Activated T-cell treated with anti-CD3 and anti-CD28 coated beads, Interleukin-2, amount 50 U/mL, for 1 hour (primary cell): ENCODE results near the gene FAM53B.
"Not testable (repeated sequence)": the region's sequence is repeated elsewhere in the genome, so short reads cannot be mapped to it uniquely, and the experiment has no call there.

ENCODE experiments used
- DNase-seq: peaks from one replicate; pipeline ENCODE4 v3.0.0-alpha.2; 2020

FAM53B gene

DNA sequence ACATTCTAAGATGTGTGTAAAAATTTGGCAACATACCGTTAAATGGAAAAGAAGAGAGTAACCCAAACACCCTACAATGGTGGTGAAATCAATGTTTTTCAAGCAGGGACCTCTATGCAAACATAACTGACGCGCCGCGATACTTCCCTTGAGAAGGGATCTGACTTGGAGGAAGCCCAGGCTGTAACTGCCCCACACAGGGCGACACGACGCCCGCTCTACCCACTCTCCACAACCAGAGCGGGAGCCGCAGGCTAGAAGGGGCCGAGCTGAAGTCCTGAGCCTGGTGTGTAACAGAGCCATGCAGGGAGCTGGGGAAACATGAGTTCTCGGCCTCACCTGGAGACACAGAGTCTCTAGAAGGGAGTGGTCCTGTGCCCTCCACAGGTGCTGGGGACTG lies 120.2 kb downstream of the FAM53B start:
- no peak for DNase-seq

DNA sequence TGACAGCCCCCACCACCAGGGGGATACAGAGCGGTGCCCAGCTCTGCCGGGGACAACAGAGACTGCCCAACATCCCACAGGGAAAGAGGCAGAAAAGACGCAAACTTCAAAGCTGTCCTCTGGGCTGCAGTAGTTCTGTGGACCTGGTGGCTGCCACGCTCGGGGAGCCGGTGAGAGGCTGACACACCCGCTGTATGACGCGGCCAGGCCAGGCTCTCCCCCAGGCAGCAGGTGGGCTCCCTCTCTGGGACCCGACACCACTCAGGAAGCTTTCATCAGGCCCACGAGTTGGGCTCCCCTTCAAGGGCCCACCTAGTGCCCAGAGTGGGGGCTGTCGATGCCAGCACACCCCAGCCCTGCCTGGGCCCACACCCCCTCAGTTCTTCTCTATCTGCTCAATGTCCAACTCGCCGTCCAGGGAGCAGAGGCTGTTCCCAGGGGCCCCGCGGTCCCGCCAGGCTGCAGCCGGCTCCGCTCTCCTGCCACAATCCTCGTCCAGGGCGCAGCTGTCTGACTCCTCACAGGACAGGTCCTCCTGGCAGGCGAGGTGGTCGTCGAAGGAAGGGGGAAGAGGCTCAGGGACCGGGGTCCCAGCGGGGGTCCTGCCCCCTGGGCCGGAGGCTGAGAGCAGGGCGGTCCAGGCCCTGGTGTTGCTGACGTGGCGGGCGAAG lies 121.2 kb downstream of the FAM53B start:
- DNase-seq: no peak

DNA sequence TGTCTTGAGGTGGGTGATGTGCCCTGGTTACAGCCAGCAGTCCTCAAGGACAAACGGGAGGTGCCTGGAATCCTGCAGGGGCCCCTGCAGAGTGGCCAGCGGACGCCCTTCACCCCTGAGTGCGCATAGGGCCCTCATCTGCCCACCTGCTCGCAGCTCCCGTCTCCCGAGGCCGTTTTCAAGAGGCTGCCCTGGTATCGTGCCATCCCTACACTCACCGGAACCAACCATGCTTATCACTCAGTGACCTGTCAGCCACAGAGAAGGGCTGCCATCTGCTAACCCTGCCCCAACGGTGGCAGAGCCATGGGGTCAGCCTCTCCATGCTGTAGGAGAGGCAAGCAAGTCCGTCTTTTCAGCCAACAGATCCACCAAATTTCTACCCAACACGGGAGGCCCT lies 122.0 kb downstream of the FAM53B start:
- no peak for DNase-seq

DNA sequence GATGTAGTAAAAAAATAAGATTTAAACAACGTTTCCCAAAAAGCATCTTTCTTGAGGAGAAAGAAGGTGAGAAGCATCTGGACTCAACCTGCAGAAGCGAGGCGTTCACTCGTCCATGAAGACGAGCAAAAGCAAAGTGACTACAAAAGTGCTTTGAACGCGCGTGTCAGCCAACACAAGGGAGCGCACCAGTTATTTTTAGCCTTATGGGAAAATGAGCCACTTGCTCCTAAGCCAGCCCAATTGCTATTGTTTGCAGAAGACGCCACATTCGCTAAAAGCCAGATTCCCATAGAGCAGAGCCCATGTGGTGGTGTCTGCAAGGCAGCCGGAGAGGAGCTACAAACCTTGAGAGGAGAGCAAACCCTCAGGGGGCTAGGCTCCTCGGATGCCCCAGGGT lies 122.5 kb downstream of the FAM53B start:
- DNase-seq: no peak

DNA sequence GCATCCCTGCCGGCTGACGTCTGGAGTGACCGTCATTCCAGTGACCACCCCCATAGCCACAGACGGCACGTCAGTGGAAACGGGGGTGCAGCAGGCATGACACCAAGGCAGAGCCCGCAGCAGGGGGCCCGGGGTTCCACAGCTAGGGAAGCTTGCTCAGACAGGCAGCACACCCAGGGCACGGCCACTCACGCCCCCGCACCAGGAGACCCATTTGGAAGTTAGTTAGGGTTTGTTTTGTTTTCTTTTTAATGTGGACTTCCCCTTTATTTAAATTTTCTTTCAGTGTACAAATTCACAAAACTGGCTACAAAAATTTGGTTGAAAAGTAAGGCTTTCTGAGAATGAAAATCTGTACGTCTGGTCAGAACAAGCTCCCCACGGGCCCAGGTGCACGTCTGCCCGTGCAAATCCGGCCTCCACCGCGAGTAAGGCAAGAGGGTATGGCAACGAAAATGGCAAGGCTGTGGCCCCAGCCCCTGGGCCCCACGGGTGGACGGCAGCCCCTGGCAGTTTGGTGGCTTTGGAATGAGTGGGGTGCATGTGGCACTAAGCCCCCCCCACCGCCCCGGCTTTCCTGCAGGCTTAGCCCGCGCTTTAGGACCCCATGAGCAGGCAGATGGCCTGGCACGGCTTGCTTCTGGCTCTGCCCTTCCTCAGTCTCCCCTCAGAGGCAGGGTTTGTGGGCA lies 124.2 kb downstream of the FAM53B start:
- no peak for DNase-seq

DNA sequence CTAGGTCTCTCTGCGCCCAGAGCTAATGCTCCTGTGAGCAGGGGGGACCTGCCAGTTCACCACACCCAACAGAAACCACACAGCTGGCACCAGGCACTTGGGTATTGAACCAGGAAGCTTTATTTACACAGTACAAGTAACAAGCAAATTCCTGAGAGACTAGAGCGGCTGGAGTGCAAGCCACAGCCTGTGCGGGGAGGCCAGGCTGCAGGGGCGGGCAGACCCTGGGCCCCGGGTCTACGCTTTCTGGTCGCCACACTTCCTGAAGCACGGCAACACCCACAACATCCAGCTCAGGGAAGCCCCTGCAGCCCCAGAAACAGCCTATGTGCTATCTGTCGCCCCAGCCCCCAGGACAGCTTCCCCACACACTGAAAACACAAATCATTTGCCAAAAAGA lies 125.0 kb downstream of the FAM53B start:
- no peak for DNase-seq

DNA sequence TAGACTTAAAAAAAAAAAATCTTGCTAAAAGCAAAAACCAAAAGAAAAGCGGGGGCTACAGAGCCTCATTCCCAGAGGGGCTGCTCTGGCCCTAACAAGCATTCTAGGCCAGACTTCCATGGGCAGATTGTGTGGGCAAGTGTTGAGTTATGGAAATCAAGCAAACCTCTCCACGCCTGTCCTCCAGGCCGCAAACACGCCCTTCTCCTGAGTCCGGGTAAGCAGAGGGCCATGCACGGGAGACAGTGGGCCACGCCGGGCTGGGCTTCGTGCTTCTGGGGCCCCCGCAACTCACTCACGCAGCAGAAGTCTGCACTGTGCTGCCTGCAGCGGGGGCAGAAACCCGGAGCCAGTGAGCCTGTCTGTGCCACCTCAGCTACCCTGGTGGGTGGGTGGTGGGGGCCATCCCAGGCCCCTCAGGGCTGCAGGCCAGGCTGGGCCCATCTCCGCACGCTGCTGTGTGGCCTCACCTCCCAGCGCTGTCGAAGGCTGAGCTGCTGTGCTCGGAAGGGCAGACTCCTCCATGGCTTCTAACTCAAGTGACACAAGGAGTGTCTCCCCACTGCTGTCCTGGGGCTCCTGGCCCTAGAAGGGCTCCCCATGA lies 125.6 kb downstream of the FAM53B start:
- DNase-seq: no peak

DNA sequence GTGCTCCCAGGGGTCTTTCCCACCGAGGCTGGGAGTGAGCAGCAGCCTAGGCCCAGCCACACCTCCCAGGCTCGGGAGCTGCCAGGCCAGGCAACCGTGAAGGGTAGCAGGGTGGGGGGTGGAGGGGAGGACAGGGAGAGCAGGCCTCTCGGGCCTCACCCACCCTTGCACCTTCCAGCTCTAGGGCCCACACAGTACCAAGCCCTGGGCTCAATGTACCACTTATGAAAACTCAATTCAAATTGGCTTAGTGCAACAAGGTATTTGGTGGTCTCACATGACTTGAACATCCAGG lies 127.4 kb downstream of the FAM53B start:
- no peak for DNase-seq

DNA sequence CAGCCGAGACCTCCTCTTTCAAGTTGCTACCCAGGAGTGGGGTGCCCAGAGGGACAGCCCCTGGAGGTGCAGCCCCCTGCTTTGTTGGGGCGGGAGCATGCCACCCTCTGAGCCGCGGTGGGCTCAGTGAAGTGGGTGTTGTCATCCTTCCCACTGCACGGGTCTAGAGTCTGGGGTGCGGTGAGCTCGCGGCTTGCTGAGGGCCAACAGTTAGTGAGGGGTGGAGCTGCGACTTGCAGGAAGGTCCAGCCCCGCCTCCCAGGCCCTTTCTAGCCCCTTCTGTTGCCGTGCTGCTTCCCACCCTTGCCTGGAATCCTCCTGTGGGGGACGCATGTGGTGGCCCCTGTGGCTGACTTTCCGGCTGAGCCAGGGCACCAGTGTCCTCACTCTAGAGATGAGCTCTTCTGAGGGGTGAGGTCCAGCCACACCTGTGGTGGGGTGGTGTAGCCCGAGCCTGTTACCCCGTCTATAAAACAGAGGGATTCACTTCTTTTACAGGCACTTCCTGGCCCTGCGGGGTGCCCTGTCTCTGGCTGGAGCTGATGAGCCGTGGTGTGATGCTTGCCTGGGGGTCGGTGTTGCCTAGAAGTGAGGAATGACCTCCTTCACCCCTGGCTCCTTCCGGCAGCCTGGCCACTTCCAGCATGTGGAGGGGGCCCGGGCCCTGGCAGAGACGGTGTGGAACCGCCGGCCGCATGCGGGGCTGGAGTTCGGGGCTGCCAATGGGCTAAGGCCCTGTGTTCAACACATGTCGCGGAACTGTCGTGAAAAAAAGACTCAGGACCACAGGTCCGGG lies 127.9 kb downstream of the FAM53B start:
- no peak for DNase-seq

DNA sequence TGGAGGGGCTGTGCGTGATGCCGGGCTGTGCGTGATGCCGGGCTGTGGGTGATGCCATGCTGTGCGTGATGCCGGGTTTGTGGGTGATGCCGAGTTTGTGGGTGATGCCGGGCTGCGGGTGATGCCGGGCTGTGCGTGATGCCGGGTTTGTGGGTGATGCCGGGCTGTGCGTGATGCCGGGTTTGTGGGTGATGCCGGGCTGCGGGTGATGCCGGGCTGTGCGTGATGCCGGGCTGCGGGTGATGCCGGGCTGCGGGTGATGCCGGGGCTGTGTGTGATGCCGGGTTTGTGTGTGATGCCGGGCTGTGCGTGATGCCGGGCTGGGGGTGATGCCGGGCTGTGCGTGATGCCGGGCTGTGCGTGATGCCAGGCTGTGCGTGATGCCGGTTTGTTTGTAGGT lies 128.9 kb downstream of the FAM53B start:
- DNase-seq: no peak

DNA sequence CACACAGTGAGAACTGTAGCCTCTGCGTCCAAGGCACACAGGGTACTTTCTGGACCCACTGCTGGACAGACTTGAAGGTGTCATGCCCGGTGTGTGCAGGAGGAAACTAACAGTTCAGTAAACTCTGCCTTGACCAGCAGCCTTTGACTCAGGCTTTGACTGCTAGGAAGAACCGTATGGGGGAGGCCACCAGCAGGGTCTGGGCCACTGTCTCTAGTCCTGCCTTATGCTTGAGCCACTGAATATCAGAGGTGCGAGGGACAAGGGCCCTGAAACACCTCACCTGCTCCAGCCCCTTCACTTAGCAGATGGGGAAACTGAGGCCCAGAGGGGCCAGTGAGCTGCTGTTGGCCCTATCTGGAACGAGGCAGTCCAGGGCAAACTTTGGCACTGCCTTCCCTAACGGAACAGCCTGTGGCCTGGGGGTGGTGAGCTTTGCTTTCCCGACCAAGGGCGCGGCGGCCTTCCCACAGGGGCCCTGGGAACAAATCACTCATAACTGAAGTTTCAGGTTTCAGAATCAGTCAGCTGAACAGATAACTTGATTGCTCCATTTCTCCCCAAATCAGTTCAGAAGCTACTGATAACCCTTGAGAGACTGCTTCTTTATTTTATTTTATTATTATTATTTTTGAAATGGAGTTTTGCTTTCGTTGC lies 130.0 kb downstream of the FAM53B start:
- no peak for DNase-seq

DNA sequence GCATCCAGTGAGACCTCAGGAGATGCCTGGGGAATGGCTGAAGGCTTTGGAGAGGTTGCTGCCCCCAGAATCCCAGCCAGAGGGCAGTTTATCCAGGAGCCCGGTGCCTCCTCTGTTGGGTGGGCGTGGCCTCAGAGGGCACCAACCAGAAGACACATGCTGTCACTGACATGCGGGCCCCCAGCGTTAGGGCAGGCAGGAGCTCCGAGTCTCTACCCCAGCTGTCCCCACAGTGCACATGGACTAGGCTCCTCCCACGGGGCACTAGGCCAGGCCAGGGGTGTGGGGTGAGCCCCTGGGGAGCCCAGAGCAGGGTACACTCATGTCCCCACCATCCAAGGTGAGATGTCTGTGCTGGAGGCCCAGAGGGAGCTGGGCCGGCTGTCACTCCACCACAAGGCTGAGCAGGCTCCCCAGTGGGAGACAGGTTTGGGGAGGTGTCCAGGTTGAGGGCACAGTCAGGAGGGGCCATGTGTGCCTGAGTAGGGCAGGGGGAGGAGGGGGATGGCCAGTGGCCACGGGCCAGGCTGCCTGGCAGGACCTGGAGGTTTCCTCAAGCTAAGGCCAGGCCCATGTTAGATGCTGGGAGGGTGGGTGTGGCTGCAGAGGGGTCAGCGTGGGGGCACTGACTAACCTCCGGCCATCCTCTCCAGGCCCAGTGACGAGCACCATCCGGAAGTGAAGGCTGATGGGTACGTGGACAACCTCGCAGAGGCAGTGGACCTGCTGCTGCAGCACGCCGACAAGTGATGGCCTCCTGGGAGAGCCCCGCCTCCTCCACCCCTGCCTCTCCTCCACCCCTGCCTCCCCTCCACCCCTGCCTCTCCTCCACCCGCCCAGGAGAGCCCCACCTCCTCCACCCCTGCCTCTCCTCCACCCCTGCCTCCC lies 131.3 kb downstream of the FAM53B start:
- DNase-seq: peak; percentile 40

DNA sequence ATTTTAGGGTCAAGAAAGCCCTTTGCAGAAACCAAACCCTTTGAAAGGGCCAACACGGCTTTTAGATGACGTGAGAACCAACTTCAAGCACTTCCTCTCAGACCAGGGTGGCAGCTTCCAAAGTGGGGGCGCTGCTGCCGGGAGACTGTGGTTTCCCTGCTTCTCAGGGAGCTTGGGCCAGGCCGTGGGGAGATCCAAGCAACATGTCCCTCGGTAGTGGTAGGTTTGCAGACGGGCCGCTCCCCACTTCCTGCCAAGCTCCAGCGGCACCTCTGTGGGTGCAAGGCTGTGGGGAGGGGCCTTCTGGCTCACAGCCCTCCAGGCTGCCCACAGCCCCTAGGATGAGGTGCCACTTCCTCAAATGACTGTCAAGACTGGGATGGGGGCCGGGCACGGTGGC lies 132.4 kb downstream of the FAM53B start:
- DNase-seq: peak; percentile 51

DNA sequence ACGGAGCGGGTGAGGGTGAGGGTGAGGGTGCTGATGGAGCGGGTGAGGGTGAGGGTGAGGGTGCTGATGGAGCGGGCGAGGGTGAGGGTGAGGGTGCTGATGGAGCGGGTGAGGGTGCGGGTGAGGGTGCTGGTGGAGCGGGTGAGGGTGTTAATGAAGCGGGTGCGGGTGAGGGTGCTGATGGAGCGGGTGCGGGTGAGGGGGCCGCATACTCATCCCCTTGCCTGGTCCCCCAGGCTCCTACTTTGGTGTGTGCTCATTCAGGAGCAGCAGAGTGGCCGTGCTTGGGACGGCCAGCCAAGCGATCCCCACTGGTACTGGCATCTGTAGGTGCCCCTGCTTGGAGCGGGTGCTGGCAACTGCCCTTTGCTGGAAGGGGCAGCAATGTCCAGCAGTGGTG lies 133.3 kb downstream of the FAM53B start:
- DNase-seq: not testable (repeated sequence)

DNA sequence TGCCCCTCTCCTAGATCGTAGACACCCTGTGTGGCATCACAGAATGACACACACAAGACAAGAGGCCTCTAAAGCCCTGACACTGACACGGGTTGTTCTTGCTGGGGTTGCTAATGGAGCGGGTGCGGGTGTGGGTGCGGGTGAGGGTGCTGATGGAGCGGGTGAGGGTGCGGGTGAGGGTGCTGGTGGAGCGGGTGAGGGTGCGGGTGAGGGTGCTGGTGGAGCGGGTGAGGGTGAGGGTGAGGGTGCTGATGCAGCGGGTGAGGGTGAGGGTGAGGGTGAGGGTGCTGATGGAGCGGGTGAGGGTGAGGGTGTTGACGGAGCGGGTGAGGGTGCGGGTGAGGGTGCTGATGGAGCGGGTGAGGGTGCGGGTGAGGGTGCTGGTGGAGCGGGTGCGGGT lies 134.0 kb downstream of the FAM53B start:
- DNase-seq: not testable (repeated sequence)

DNA sequence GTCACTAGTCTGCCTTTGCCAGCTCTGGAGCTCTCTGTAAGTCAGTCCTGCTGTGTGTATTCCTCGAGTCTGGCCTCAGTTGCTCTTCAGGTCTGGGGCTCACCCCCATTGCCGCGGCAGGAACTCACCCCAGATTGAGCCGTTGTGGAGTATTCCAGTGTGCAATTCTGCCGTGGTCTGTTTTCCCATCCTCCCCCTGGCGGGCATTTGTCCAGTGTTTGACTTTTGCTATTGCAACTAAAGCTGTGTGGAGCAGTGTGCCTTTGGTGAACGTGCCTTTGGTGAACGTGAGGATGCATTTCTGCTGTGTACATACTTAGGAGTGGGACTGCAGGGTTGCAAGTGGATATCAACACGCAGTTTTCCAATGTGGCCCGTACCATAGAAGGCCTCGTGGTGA lies 134.5 kb downstream of the FAM53B start:
- no peak for DNase-seq

DNA sequence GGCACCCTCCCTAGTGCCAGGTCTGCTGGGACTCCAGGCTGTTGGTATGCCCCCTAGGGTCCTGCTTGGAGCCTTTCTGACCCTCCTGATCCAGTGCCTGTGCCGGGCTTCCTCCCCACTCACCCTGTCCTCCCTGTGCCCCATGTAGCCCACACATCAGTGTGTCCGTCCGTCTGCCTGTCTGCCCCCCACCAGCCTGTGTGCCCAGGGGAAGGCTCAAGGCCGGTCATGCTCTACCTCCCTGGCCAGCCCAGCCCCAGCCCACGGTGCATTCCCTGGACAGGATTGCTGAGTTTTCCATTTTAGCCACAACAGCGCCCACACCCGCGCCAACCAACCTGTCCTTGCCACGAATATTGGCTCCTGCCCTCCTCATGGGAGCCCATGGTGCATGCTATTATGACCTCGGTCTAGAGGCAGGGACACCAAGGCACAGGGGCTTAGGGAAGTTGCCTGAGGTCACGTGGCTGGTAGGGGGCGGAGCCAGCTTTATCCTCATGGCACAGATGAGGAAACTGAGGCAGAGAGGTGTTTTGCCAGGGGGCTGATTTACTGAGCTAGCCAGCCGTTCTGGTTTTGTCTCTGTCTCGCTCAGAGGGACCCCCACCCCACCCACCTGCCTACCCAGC lies 136.0 kb downstream of the FAM53B start:
- DNase-seq: no peak

DNA sequence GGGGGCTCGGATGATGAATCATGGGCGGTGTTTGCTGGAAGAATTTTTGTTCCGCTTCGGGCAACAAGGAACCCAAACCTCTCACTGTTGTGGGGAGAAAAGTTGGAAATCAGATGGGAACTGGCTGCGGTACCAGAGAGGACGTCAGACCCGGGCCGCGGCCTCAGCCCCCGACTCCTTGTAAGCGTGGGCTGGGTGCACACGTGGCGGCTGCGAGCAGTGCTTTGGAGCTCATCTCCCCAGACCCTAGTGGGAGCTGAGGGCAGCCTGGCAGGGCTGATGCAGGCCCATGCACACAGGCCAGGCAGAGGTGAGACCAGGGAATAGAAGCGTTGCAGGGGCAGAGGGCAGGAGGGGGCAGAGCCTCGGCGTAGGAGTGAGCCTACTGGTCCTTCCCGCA lies 136.5 kb downstream of the FAM53B start:
- DNase-seq: no peak

DNA sequence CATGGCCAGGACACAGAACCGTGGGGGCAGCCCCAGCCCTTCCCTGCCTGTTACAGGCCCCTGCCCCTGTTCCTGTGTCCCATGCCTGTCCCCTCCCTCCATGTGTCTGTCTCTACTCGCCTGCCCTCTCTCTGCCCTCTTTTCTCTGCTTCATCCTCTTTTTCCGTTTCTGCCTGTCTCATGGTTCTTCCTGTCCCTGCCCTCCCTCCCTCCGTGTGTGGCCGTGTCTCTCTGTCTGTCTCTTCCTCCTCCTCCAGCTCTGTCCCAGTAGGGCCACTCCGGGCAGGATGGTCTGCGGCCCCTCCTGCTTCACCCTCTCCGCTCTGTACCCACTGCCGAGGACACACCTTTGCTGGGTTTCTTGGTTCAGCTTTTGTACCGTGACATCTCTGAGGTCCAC lies 137.4 kb downstream of the FAM53B start:
- no peak for DNase-seq

DNA sequence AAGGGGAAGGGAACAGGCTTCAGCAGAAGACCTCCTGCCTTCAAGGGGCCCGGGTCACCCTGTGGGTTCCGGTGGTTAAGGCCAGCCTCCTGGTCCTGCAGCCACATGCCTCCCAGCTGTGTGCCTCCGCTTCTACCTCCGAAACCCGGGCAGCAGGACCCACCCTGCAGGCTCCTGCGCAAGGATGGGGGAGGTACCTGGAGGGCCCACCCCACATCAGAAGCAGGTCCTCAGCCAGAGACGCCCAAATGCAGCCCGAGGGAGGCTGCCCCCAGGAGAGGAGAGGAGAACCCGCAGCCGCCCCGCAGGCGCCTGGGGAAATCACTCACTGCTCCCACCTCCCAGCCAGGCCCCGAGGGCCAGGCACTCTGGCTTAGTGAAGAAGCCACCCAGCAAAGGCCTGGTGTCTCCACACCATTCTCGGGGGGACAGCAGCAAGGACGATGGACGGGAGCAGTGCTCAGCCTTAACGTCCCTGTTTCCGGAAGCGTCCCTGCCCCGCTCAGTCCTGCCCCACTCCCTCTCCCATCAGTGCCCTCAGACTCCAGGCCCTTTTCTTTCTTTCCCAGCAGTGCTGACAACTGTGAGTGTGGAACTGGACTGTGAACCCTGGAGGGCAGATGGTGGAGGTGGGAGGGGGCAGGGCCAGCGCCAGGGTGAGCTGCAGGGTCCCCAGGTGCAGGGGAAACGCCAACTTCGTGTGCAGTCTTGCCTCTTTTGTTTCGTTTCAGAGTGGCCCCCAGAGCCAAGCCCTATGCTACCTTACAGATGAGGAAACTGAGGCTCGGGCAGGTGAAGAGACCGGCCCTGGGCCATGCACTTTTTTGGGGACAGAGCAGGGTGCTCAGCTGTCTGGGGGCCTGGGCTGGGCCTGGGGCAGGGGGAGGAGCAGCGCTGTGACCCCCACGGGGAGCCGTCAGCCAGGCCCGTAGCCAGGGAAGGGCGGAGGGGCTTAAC lies 138.0 kb downstream of the FAM53B start:
- DNase-seq: no peak

DNA sequence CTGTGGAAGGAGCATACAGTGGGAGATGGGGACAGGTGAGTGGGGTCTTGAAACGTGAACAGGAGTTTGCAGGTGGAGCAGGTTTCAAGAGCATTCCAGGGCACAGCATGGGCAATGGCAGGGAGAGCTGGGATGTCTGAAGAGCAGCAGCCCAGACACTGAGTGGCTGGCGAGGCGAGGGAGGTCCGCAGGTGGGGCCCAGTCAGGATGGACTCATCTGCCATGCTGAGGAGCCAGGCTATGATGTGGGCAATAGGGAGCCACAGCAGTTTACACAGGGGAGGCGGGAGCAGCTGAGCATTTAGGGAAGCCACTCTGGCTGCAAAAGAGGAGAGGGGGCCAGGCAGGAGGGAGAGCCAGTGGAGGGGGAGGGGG lies 138.7 kb downstream of the FAM53B start:
- no peak for DNase-seq
